A549 (cell line): ENCODE measurements around the gene HIGD1A. TPM values are rescaled to one million over a fixed set of nuclear protein-coding genes. Genes with fewer than 3 reads are reported as not detected.

ENCODE experiments used
- ATAC-seq, 2 experiments: fragments of 200-7000 bp in 1 of 2; fragments of >200 bp in 1 of 2; cut with Nextera tagmentation in 1 of 2; cut with Tn5 transposase in 1 of 2; 3 replicates each; pipeline versions ENCODE4 v1.8.0 to v1.9.1; 2018 to 2020; ENCODE audit warnings: mild to moderate bottlenecking in 1 of 2, moderate library complexity in 1 of 2
- CTCF ChIA-PET: fragments of 300-600 bp; sonication (Branson Sonifier 250); formaldehyde crosslinking; extraction: SDS; loops from one replicate; lab custom pipeline; 2021; ENCODE audit warnings: antibody characterized with exemption, inconsistent platforms; lab: Yijun Ruan, JAX
- POLR2A ChIA-PET: fragments of 350-600 bp; formaldehyde crosslinking; extraction: SDS; loops from one replicate; lab custom pipeline; 2021; ENCODE audit warnings: antibody characterized with exemption, inconsistent platforms; lab: Yijun Ruan, JAX
- DNase-seq, 2 experiments: peaks; one replicate each; pipeline versions ENCODE4 v3.0.0 to v3.0.0-alpha.2; 2011 to 2016; ENCODE audit warnings: low read depth in 1 of 2, low spot score in 1 of 2
- FAIRE-seq: peaks from 2 replicates; lab custom pipeline; 2011; peaks lifted over from hg19 to GRCh38; lab: Jason Lieb, UNC
- H3K27ac ChIP-seq, 2 experiments: fragments of >200 bp; sonication (Bioruptor Twin); formaldehyde crosslinking; 3 replicates each; pipeline ENCODE4 v1.5.1; 2016 to 2017
- H3K4me1 ChIP-seq: fragments of >200 bp; sonication (Bioruptor Twin); formaldehyde crosslinking; 3 replicates; pipeline ENCODE4 v1.6.1; 2016
- H3K4me2 ChIP-seq: fragments of >200 bp; sonication (Bioruptor Twin); formaldehyde crosslinking; 3 replicates; pipeline ENCODE4 v1.6.1; 2016
- H3K4me3 ChIP-seq: fragments of >200 bp; sonication (Bioruptor Twin); formaldehyde crosslinking; 3 replicates; pipeline ENCODE4 v1.5.1; 2016
- H3K9me3 ChIP-seq: fragments of >200 bp; sonication (Bioruptor Twin); formaldehyde crosslinking; 3 replicates; pipeline ENCODE4 v1.6.1; 2016
- CBX8 ChIP-seq: fragments of 200-600 bp; sonication (generic); IDR thresholded peaks from 2 replicates; pipeline ENCODE4 v1.6.1; 2016
- CHD4 ChIP-seq: fragments of 200-600 bp; sonication (generic); IDR thresholded peaks from 2 replicates; pipeline ENCODE4 v1.6.1; 2016; ENCODE audit warnings: antibody characterized with exemption, mild to moderate bottlenecking, borderline replicate concordance
- FOXS1 ChIP-seq: fragments of 250-450 bp; sonication (Bioruptor Pico); IDR thresholded peaks from 2 replicates; pipeline ENCODE4 v1.5.0; 2020; ENCODE audit warnings: mild to moderate bottlenecking, moderate library complexity
- GATA3 ChIP-seq: IDR thresholded peaks from 2 replicates; pipeline ENCODE4 v1.6.1; 2012; ENCODE audit warnings: borderline replicate concordance
- HDAC2 ChIP-seq: fragments of 200-600 bp; sonication (generic); IDR thresholded peaks from 2 replicates; pipeline ENCODE4 v1.6.1; 2016
- JUN ChIP-seq, 2 experiments: fragments of >200 bp; sonication (Bioruptor Twin); formaldehyde crosslinking; IDR thresholded peaks; 2 replicates in 1 of 2; 3 replicates in 1 of 2; pipeline ENCODE4 v1.6.1; 2016 to 2017
- KDM1A ChIP-seq: fragments of 200-600 bp; sonication (generic); IDR thresholded peaks from 2 replicates; pipeline ENCODE4 v1.6.1; 2016; ENCODE audit warnings: low read depth, mild to moderate bottlenecking
- MAFK ChIP-seq: fragments of 450-650 bp; IDR thresholded peaks from 2 replicates; pipeline ENCODE4 v1.6.1; 2014; ENCODE audit not compliant: partially characterized antibody
- MYC ChIP-seq: IDR thresholded peaks from 2 replicates; pipeline ENCODE4 v1.6.1; 2012; ENCODE audit warnings: mild to moderate bottlenecking, inconsistent platforms, low read length, improper control_type of control experiment, borderline replicate concordance
- NPAS2 ChIP-seq: fragments of 250-450 bp; sonication (Bioruptor Pico); IDR thresholded peaks from 2 replicates; pipeline ENCODE4 v1.8.0; 2022; ENCODE audit warnings: mild to moderate bottlenecking, moderate library complexity, borderline replicate concordance
- PHF8 ChIP-seq: fragments of 200-600 bp; sonication (generic); IDR thresholded peaks from 2 replicates; pipeline ENCODE4 v1.6.1; 2016; ENCODE audit warnings: low read depth, mild to moderate bottlenecking, antibody characterized with exemption, moderate library complexity, borderline replicate concordance
- POLR2A ChIP-seq: IDR thresholded peaks from 2 replicates; pipeline ENCODE4 v1.6.1; 2012; ENCODE audit warnings: mild to moderate bottlenecking, low read length
- POLR2AphosphoS2 ChIP-seq: conservative IDR thresholded peaks from 2 replicates; pipeline ENCODE4 v1.6.1; 2012; ENCODE audit warnings: low read length, improper control_type of control experiment, inconsistent platforms
- RAD21 ChIP-seq, 2 experiments: fragments of >200 bp in 1 of 2; sonication (Bioruptor Twin) in 1 of 2; formaldehyde crosslinking in 1 of 2; IDR thresholded peaks in 1 of 2; conservative IDR thresholded peaks in 1 of 2; 2 replicates in 1 of 2; 3 replicates in 1 of 2; pipeline ENCODE4 v1.6.1; 2012 to 2018; ENCODE audit warnings: inconsistent platforms in 1 of 2
- RARB ChIP-seq: fragments of 250-450 bp; sonication (Bioruptor Pico); IDR thresholded peaks from 2 replicates; pipeline ENCODE4 v1.8.0; 2021; ENCODE audit warnings: mild to moderate bottlenecking, moderate library complexity
- RFX5 ChIP-seq: fragments of 450-650 bp; IDR thresholded peaks from 2 replicates; pipeline ENCODE4 v1.7.1; 2014; ENCODE audit warnings: antibody characterized with exemption, mild to moderate bottlenecking, moderate library complexity
- SMC3 ChIP-seq: fragments of >200 bp; sonication (Bioruptor Twin); formaldehyde crosslinking; IDR thresholded peaks from 3 replicates; pipeline ENCODE4 v1.6.1; 2018; ENCODE audit warnings: inconsistent platforms
- TP53 ChIP-seq: fragments of 250-450 bp; sonication (Bioruptor Pico); IDR thresholded peaks from 2 replicates; pipeline ENCODE4 v1.5.0; 2021; ENCODE audit warnings: mild to moderate bottlenecking, moderate library complexity
- ZC3H11A ChIP-seq: fragments of 450-650 bp; IDR thresholded peaks from 2 replicates; pipeline ENCODE4 v1.6.1; 2014; ENCODE audit warnings: antibody characterized with exemption, mild to moderate bottlenecking
- ZNF302 ChIP-seq: fragments of 250-450 bp; sonication (Bioruptor Pico); IDR thresholded peaks from 2 replicates; pipeline ENCODE4 v1.9.0; 2021; ENCODE audit warnings: inconsistent platforms, mild to moderate bottlenecking, moderate library complexity
- WGBS: methylation state at CpG from one replicate; pipeline ENCODE4 v1.1.6; 2017; ENCODE audit errors: missing lambda C conversion rate; 5-methylcytosine and 5-hydroxymethylcytosine counted together
- polyA plus RNA-seq, 4 experiments: library from polyadenylated mRNA; depleted of rRNA in 3 of 4; stranded (reverse); fragments of >200 nt; fragmentation: RNase III in 1 of 4; extraction: RNeasy Plus Mini Kit Qiagen cat#74134 plus additional on column Dnase treatment in 1 of 4; gene quantifications; 2 replicates in 3 of 4; 3 replicates in 1 of 4; pipeline ENCODE4 v1.2.3, GENCODE V29; 2011 to 2017
- TF ChIP-seq, protein P1 (sequence below): IDR thresholded peaks from 2 replicates; pipeline ENCODE4 v1.6.1; 2012
- TF ChIP-seq, protein P2 (sequence below): fragments of >200 bp; sonication (Bioruptor Twin); formaldehyde crosslinking; IDR thresholded peaks from 3 replicates; pipeline ENCODE4 v1.6.1; 2016
- TF ChIP-seq, protein P3 (sequence below): IDR thresholded peaks from 2 replicates; pipeline ENCODE4 v1.6.1; 2012; ENCODE audit warnings: low read depth, borderline replicate concordance
- TF ChIP-seq, protein P4 (sequence below): fragments of 150-350 bp; IDR thresholded peaks from 2 replicates; pipeline ENCODE4 v1.6.1; 2014; ENCODE audit warnings: low read depth, mild to moderate bottlenecking, low read length

The HIGD1A gene
- polyA plus RNA-seq, 2 of the 4 experiments (the other 2 are of a cell fraction): 146 to 158 TPM

DNA sequence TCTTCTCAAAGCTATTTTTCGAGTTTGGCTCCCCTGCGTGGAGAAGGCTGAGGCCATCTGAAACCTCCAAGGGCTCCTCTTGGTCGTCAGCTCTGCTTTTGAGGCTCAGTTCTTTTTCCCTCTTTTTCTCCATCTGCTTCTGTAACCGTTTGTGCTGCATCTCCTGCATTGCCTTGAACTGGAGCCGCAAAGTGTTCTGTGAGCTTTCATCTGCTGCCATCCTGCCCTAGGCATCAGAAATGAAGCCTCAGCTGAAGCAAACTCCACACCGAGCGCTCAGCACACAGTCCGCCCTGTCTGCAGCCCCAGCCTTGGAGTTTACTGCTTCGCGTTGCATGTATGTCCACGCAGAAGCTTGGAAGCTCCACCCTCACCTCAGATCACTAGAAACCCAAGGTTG is 46.2 kb downstream of the HIGD1A start:
- DNase-seq (no peak), ATAC-seq (no peak)
- POLR2A ChIA-PET: no interaction called here
- CTCF ChIA-PET: interaction anchor here (0.7 to 7.5 kb wide), 4 partner anchors 8 to 123 kb away, joined by 3 to 44 read pairs (median 3); no protein-coding TSS in a partner anchor
- no peak for TF ChIP-seq RFX5
- TF ChIP-seq, all 56 proteins: peak for 0
- Histone ChIP-seq H3K27ac (no peak overlapping the region), H3K9me3 (no peaks in the 10 kb centered on the region), H3K4me2 (no peak overlapping the region), H3K4me3 (no peak overlapping the region), H3K4me1 (peaks cover 6% of the 10 kb centered on the region; the same call in 2 of the 3 replicates)
- 73% methylated on average over 11 of the region's 11 CpGs for WGBS
- FAIRE-seq: no peak

DNA sequence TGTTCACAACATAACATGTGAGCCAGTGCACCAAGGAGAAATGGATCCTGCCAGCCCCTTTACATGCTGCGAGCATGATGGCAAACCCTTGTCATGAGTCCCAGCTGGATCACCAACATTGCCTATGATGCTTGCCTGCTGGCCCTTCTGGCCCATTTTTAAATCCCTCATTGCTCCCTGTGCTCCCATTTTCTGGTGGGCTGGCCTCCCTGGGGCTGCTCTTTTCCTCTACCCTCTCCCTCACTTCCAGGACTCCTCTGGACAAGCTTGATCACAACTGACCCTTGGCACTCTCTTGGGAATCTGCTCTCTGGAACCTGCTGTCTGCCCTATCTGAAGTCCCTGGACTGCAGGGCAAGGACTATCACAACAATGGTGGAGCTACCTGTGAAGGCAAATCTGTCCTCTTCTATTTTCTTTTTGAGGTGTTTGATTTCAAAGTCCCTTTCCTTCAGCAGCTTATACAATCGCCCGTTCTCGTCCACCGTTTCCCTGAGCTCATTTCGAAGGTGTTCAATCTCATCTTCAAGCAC is 47.5 kb downstream of the HIGD1A start:
- CTCF ChIA-PET: interaction anchor here (1.0 to 7.5 kb wide), 4 partner anchors 12 to 434 kb away, joined by 3 to 44 read pairs (median 3); no protein-coding TSS in a partner anchor
- POLR2A ChIA-PET: no interaction called here
- DNase-seq (no peak), ATAC-seq (no peak), FAIRE-seq (no peak)
- Histone ChIP-seq H3K4me3 (no peak overlapping the region), H3K4me1 (peaks cover 6% of the 10 kb centered on the region; the same call in 2 of the 3 replicates), H3K9me3 (no peaks in the 10 kb centered on the region), H3K4me2 (no peak overlapping the region), H3K27ac (no peak overlapping the region)
- 80% methylated on average over 6 of the region's 6 CpGs for WGBS
- TF ChIP-seq PHF8: no peak
- TF ChIP-seq RAD21 (conservative IDR thresholded peaks at IDR 0.05 in 1 of 2, IDR thresholded peaks at IDR 0.05 in 1 of 2): no peak
- no peak for TF ChIP-seq RARB (CRISPR knock-in tag)
- TF ChIP-seq GATA3: no peak
- TF ChIP-seq CBX8: no peak
- TF ChIP-seq POLR2A: no peak
- TF ChIP-seq SMC3: no peak
- no peak for TF ChIP-seq ZNF302
- TF ChIP-seq POLR2AphosphoS2: no peak
- no peak for TF ChIP-seq TP53 (CRISPR knock-in tag)
- TF ChIP-seq JUN (IDR thresholded peaks at IDR 0.05): no peak
- TF ChIP-seq, protein P1, sequence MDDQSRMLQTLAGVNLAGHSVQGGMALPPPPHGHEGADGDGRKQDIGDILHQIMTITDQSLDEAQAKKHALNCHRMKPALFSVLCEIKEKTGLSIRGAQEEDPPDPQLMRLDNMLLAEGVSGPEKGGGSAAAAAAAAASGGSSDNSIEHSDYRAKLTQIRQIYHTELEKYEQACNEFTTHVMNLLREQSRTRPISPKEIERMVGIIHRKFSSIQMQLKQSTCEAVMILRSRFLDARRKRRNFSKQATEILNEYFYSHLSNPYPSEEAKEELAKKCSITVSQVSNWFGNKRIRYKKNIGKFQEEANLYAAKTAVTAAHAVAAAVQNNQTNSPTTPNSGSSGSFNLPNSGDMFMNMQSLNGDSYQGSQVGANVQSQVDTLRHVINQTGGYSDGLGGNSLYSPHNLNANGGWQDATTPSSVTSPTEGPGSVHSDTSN: no peak

DNA sequence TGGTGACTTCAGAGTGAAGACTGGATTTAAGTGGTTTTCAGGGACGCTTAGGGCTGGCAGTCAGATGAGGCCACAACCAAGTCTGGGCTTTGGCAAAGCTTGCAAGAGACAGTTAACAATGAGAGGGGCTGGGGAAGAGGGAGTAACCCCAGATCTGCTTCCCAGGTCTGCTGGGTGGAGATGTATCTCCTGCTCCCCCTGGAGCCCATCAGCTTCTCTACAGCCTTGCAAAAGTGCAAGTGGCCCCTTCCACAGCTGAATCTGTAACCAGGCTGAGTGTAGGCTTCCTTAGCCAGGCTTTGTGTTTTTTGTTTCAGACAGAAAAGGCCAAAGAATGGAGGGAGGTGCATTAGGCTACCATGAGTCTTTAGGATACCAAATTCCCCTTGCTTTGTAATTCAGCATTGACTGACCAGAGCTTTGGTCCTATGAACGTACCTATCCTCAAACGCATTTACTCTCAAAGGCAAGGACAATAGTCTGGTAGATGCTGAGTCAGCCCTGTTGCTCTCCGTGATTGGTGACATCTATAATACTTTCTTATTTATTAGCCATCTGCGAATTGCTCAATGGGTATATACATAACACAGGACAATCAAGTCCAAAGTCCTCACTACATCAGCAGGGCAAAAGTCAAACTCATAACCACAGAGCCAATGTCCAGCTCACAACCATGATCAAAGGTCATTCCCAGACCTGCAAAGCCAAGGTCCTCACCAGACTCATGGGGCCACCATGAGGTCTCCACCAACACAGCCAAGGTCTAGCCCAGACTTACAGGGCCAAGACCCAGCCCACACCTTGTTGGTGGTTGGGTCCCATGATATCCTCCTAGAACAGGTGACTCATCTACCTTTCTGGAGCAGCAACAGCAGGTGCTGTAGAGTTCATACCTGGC is 48.4 kb downstream of the HIGD1A start:
- no peak overlapping the region for H3K27ac ChIP-seq
- peaks cover 3% of the 10 kb centered on the region; the same call in 2 of the 3 replicates for H3K4me1 ChIP-seq
- POLR2A ChIA-PET: no interaction called here
- CTCF ChIA-PET: interaction anchor here (0.6 to 7.5 kb wide), 6 partner anchors 11 to 433 kb away, joined by 3 to 44 read pairs (median 3); no protein-coding TSS in a partner anchor
- no peaks in the 10 kb centered on the region for H3K9me3 ChIP-seq
- WGBS: 57% methylated on average over 5 of the region's 5 CpGs
- ATAC-seq: peak; percentile 70 to 87; a peak in 4 of 6 replicates
- TF ChIP-seq ZC3H11A: no peak
- peak in 1 of 2 experiments; percentile 39; a peak in 2 of 5 replicates for TF ChIP-seq RAD21 (conservative IDR thresholded peaks at IDR 0.05 in 1 of 2, IDR thresholded peaks at IDR 0.05 in 1 of 2)
- no peak for TF ChIP-seq CBX8
- TF ChIP-seq JUN (IDR thresholded peaks at IDR 0.05): no peak
- TF ChIP-seq MAFK: peak; percentile 40
- TF ChIP-seq, all 56 proteins: peak for 2
- H3K4me3 ChIP-seq: no peak overlapping the region
- no peak overlapping the region for H3K4me2 ChIP-seq
- no peak for FAIRE-seq
- DNase-seq: peak; percentile 18 to 28

DNA sequence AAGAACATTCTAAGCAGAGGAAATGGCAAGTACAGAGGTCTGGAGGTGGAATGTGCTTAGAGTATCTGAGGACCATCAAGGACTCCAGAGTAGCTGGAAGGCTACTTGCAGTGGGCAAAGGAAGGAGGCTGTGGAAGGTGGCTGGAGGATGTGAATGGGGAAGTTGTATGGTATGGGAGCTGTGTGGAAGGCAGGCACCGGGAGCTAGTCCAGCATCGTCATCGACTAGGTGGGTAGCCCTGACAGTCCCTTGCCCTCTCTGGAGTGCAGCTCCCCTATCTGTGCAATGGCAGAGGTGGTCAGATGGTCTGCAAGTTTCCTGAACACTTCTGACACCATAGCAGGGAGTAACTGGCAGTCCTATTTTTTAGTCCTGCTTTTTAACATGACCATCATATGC is 50.5 kb downstream of the HIGD1A start:
- no peaks in the 10 kb centered on the region for H3K4me1 ChIP-seq
- FAIRE-seq (no peak), DNase-seq (no peak), ATAC-seq (no peak)
- 50% methylated on average over 3 of the region's 3 CpGs for WGBS
- H3K4me3 ChIP-seq: no peak overlapping the region
- POLR2A ChIA-PET: interaction anchor here (0.6 kb wide), 1 partner anchor 140 kb away, joined by 3 read pairs; no protein-coding TSS in a partner anchor
- H3K9me3 ChIP-seq: no peaks in the 10 kb centered on the region
- H3K4me2 ChIP-seq: no peak overlapping the region
- CTCF ChIA-PET: interaction anchor here (7.5 kb wide), 1 partner anchor 9 kb away, joined by 44 read pairs; no protein-coding TSS in a partner anchor
- no peak overlapping the region for H3K27ac ChIP-seq
- TF ChIP-seq KDM1A: no peak
- no peak for TF ChIP-seq NPAS2 (CRISPR knock-in tag)
- TF ChIP-seq TP53 (CRISPR knock-in tag): no peak
- no peak for TF ChIP-seq MYC
- no peak for TF ChIP-seq FOXS1 (CRISPR knock-in tag)
- TF ChIP-seq, protein P2, sequence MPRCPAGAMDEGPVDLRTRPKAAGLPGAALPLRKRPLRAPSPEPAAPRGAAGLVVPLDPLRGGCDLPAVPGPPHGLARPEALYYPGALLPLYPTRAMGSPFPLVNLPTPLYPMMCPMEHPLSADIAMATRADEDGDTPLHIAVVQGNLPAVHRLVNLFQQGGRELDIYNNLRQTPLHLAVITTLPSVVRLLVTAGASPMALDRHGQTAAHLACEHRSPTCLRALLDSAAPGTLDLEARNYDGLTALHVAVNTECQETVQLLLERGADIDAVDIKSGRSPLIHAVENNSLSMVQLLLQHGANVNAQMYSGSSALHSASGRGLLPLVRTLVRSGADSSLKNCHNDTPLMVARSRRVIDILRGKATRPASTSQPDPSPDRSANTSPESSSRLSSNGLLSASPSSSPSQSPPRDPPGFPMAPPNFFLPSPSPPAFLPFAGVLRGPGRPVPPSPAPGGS: no peak
- TF ChIP-seq, protein P3, sequence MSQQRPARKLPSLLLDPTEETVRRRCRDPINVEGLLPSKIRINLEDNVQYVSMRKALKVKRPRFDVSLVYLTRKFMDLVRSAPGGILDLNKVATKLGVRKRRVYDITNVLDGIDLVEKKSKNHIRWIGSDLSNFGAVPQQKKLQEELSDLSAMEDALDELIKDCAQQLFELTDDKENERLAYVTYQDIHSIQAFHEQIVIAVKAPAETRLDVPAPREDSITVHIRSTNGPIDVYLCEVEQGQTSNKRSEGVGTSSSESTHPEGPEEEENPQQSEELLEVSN: no peak
- TF ChIP-seq HDAC2: no peak
- no peak for TF ChIP-seq CHD4
- TF ChIP-seq, protein P4, sequence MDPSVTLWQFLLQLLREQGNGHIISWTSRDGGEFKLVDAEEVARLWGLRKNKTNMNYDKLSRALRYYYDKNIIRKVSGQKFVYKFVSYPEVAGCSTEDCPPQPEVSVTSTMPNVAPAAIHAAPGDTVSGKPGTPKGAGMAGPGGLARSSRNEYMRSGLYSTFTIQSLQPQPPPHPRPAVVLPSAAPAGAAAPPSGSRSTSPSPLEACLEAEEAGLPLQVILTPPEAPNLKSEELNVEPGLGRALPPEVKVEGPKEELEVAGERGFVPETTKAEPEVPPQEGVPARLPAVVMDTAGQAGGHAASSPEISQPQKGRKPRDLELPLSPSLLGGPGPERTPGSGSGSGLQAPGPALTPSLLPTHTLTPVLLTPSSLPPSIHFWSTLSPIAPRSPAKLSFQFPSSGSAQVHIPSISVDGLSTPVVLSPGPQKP: no peak
